IPS DF 4.7 (cell line): Measurements from ENCODE around the gene CEP170B.
"Not testable (repeated sequence)": the region's sequence is repeated elsewhere in the genome, so short reads cannot be mapped to it uniquely, and the experiment has no call there.

Experiments used
- DNase-seq: peaks from one replicate; pipeline ENCODE4 v3.0.0-alpha.2; 2013; ENCODE audit warnings: low spot score; ENCODE audit errors: extremely low read depth

The CEP170B gene

DNA sequence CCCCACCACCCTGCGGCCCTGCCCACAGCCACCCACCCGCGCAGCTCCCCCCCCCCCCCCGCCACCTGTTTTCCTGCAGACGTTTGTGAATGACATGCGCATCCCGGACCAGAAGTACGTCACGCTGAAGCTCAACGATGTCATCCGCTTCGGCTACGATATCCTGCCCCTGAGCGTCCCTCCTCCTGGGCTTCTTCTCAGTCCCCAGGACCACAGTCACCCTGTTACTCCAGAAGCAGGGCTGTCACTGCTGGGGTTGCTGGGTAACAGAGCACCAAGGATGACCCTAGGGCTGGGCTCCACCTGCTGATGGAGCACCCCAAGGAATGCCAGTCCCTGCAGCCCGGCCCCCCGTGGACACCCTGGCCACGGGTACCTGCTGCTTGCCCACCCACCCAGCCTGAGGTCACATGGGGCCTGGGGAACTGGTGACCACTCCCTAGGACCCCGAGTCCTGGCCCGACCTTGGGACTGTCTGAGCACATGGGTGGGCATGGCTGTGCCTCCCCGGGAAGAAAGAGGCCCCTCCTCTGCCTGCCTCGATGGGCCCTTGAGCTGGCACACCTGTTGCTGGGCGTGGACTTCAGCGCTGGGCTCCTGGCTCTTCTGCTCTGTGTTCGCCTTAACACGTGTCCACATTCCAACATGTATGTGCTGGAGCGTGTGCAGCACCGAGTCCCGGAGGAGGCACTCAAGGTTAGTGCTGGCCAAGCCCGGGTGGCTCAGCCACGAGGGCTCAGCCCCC, 12.9 kb downstream of the CEP170B start:
- DNase-seq, result no peak

DNA sequence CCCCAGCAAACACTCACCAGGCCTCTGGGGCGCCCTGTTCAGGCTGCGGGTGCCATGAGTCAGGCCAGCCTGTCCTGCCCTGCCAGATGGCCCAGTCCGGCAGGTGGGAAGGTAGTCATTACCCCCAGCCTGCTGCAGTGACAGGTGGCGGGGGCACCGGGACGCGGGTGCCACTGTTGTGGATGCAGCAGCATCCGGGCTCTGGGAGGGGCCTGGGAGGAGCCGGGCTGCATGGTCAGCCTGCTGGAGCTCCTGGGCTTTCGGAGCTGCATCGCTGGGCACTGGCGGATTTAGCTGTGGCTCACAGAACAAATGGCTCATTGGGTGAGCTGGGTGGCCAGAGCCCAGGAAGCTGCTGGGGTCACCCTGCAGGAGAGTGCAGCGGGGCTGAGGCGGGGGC, 13.5 kb downstream of the CEP170B start:
- no peak for DNase-seq

DNA sequence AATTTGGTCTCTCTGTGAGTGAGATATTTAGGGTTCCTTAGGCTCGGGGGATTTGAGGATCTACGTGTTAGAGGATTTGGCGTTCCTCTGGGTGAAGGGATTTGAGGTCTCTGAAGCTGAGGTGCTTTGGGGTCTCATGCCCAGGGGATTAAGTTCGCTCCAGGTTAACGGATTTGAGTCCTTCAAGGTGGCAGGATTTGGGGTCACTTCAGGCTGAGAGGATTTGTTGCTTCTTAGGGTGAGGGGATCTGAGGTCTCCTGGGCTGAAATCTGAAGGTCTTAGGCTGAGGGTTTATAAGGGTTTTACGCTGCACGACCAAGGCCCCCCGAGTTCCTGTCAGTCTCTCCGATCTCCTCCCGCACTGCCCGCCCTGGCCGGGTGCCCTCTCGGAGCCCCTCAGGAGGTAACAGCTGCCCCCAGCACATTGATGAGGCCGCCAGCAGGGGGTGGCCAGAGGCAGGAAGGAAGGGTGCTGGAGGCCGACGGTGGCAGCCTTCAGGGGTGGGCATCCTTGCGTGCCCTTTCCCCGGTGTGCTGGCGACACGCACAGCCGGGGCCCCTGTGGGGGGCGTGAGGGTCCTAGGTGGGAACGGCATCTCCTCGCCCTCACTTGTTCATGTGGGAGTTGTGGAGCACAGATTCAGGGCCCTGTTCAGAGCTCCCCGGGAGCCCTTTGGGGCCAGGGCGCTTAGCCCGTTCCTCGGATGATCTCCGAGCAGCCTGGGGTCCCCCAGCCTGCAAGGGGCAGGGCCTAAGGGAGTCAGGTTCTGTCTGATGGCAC, 14.3 kb downstream of the CEP170B start:
- DNase-seq, result no peak

DNA sequence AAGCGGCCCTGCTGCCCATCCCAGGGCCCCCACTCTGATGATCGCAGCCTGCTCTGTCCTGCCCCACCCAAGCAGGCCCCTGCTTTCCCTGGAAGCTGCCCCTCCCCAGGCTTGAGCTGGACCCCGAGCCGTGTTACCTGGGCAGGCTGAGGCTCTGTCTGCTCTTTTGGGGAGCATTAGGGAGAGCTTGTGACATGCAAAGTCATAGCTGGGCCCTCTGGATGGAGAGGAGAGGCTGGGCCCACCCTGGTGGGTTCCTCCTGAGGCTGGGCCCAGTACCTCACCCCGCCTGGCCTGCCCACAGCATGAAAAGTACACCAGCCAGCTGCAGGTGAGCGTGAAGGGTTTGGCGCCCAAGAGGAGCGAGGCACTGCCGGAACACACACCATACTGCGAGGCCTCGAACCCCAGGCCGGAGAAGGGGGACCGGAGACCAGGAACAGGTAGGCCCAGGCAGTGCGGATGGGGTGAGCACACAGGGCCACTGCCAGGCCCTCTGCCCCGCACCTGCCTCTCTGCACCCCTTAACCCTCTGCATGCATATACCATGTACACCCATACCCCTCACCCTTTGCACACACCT, 15.0 kb downstream of the CEP170B start:
- DNase-seq, result no peak

DNA sequence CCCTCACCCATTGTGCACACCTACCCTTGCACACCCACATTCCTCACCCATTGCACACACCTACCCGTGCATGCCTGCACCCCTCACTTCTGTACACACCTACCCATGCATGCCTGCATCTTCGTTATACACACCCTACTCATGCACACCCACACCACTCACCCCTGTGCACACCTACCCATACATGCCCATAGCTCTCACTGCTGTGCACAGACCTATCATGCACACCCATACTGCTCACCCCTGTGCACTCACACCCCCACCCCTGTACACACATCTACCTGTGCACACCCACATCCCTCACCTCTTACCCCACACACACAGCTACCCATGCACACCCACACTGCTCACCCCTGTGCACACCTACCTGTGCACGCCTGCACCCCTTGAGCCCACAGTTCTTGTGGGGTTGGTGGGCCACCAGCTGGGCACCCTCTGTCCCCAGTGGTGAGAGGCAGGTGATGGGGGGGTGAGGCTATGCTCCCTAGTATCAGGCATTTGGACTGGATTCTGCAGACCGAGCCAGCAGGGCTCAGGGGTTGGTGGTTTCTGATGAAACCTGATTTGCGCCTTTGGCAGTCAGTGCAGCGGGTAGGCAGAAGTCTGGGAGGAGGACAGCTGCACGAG, 15.6 kb downstream of the CEP170B start:
- DNase-seq, result no peak

DNA sequence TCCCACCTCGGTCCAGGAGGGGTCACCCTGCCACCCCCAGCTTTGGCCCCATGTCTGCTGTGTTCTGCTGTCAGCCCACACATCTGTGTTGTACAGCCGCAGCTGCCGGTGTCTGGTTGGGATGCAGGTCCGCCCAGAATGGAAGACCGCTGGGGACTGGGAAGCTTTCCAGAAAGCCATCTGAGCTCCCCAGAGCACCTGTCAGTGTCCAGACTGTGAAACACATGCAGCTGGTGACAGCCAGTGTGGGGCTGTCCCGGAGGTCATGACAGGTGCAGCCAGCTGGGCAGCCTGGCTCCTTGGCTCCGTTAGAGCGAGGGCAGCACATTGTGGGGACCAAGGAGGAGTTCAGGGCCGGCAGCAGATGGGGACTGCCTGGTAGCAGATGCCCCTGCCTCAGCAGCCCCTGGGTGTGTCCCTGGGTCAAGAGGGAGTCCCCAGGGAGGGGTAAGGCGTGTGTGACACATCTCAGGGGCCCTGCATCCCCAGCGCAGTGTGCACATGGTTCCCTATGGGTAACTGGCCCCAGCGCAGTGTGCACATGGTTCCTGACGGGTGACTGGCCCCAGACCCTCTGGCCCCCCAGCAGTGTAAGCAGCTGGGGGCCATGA, 16.4 kb downstream of the CEP170B start:
- no peak for DNase-seq

DNA sequence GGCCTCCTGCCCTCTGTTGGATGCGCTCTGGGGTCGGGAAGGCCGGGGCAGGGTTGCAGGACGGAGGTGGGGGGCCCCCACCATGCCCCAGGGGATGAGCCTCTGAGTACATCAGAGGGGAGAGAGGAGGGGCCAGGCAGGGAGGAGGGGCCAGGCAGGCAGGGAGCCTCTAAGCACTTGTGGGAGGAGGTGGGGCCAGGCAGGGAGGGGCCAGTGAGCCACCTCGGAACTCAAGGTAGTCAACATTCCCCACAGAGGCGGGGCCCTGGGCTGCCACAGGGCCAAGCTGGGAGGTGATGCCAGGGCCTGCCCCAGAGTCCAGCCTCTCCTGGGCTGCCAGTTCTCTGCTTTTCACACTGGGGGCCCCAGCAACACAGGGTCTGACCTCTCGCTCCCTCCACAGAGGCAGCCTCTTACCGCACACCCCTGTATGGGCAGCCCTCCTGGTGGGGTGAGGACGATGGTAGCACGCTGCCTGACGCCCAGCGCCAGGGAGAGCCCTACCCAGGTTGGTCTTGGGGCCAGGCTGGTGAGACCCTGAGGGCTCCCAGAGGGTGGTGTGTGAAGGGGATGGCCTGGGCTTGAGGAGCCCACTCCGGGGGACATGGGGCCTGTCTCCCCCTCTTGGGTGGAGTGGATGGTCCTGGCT, 17.4 kb downstream of the CEP170B start:
- DNase-seq, result no peak

DNA sequence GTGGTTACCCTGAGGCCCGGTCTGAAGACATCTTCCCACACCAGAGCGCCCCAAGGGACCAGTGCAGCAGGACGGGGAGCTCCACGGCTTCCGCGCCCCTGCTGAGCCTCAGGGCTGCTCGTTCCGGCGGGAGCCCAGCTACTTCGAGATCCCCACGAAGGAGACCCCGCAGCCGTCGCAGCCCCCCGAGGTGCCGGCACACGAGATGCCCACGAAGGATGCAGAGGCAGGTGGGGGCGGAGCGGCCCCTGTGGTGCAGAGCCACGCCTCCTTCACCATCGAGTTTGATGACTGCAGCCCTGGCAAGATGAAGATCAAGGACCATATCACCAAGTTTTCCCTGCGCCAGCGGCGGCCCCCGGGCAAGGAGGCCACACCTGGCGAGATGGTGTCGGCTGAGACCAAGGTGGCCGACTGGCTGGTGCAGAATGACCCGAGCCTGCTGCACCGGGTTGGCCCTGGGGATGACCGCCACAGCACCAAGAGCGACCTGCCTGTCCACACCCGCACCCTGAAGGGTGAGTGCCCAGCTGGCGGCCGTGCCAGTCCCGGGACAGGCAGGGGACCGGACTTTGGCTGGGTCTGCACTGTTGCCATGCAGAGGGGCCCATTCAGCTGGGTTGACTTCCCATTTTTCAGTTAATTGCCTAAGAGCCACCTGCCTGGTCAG, 18.1 kb downstream of the CEP170B start:
- no peak for DNase-seq

DNA sequence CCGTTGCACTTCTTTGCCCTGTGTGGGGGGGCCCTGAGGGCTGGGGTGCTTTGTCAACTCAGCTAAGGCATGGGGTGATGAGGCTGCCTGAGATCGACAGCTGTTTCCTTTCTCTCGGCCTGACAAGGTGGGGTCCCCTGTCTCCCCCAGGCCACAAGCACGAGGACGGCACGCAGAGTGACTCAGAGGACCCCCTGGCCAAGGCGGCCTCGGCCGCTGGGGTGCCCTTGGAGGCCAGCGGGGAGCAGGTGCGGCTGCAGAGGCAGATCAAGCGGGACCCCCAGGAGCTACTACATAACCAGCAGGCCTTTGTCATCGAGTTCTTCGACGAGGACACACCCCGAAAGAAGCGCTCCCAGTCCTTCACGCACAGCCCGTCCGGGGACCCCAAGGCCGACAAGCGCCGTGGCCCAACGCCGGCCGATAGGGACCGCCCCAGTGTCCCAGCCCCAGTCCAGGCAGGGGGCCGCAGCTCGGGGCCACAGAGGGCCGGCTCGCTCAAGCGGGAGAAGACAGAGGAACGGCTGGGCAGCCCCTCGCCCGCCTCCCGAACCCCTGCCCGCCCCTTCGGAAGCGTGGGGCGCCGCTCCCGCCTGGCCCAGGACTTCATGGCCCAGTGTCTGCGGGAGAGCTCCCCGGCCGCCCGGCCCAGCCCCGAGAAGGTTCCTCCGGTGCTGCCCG, 18.8 kb downstream of the CEP170B start:
- no peak for DNase-seq

DNA sequence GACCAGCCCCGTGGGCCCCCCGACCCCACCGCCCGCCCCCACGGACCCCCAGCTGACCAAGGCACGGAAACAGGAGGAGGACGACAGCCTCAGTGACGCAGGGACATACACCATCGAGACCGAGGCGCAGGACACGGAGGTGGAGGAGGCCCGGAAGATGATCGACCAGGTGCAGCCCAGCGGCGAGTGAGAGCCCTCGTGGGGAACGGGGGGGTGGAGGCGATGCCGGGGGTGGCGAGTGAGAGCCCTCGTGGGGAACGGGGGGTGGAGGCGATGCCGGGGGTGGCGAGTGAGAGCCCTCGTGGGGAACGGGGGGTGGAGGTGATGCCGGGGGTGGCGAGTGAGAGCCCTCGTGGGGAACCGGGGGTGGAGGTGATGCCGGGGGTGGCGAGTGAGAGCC, 19.3 kb downstream of the CEP170B start:
- not testable (repeated sequence) for DNase-seq

DNA sequence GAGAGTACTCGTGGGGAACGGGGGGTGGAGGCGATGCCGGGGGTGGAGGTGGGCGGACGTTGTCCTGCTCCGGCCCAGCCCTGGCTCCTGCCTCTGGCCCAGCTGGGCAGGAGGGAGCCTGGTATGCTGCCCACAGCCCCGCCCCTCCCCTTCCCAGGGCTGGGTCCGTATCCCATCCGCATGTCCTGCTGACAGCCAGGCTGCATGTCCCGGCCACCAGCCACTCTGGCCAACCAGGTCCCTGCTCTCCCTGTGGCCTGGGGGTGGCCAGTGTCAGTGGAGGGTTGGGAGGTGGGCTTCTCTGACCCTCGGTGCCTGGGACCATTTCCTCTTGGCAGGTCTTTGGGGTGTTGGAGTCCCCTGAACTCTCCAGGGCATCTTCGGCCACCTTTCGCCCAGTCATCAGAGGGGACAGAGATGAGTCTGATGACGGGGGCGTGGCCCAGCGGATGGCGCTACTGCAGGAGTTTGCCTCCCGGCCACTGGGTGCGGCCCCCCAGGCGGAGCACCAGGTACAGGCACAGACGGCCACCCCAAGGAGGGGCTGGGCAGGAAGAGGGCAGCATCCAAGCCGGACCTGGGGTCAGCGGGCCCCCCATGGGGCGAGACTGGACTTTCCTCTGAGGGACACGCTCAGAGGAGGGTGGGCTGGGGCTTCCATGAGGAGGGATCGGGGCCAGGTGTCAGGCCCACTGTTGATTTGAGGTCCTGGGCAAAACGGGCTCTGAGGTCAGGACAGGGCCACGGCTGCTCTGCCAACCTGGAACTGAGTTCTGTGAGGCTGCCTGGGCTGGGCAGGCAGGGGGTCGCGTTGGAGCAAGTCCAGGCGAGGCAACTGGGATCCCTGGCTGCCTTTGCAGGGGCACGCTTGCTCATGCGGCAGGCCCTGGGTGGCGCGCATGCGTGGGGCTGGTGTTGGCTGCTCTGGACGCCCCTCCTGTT, 20.2 kb downstream of the CEP170B start:
- no peak for DNase-seq

DNA sequence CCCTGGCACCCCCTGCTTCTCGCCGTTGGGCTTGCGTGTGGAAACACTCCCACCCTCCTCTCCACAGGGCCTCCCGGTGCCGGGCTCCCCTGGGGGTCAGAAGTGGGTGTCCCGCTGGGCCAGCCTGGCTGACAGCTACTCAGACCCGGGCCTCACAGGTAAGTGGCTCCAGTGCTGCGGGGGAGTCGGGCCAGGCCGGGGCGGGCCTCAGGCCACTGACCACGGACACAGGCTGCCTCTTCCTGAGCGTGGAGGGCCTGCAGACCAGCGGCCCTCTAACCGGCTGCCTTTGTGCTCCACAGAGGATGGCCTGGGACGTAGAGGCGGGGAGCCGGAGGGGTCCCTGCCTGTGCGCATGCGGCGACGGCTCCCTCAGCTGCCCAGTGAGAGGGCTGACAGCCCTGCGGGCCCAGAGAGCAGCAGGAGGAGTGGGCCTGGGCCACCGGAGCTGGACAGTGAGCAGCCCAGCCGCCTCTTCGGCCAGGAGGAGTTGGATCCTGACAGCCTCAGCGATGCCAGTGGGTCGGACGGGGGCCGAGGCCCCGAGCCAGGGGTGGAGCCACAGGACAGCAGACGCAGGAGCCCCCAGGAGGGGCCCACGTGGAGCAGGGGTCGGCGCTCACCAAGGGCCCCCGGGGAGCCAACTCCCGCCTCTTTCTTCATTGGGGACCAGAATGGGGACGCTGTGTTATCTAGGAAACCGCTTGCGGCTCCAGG, 21.1 kb downstream of the CEP170B start:
- DNase-seq, result no peak

DNA sequence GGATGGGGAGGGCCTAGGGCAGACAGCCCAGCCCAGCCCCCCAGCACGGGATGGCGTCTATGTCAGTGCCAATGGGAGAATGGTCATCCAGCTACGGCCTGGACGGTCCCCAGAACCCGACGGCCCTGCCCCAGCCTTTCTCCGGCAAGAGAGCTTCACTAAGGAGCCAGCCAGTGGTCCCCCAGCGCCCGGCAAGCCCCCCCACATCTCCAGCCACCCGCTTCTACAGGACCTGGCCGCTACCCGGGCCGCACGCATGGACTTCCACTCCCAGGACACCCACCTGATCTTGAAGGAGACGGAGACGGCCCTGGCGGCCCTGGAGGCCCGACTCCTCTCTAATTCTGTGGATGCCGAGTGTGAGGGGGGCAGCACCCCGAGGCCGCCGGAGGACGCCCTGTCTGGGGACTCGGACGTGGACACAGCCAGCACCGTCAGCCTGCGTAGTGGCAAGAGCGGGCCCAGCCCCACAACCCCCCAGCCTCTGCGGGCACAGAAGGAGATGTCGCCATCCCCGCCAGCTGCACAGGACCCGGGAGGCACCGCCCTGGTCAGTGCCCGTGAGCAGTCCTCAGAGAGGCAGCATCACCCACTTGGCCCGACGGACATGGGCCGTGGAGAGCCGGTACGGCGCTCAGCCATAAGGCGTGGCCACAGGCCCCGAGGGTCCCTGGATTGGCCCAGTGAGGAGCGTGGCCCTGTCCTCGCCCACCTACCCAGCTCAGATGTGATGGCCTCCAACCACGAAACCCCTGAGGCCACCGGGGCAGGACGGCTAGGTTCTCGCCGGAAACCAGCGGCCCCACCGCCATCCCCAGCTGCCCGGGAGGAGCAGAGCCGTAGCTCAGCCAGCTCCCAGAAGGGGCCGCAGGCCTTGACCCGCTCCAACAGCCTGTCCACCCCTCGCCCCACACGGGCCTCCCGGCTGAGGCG, 21.9 kb downstream of the CEP170B start:
- no peak for DNase-seq

DNA sequence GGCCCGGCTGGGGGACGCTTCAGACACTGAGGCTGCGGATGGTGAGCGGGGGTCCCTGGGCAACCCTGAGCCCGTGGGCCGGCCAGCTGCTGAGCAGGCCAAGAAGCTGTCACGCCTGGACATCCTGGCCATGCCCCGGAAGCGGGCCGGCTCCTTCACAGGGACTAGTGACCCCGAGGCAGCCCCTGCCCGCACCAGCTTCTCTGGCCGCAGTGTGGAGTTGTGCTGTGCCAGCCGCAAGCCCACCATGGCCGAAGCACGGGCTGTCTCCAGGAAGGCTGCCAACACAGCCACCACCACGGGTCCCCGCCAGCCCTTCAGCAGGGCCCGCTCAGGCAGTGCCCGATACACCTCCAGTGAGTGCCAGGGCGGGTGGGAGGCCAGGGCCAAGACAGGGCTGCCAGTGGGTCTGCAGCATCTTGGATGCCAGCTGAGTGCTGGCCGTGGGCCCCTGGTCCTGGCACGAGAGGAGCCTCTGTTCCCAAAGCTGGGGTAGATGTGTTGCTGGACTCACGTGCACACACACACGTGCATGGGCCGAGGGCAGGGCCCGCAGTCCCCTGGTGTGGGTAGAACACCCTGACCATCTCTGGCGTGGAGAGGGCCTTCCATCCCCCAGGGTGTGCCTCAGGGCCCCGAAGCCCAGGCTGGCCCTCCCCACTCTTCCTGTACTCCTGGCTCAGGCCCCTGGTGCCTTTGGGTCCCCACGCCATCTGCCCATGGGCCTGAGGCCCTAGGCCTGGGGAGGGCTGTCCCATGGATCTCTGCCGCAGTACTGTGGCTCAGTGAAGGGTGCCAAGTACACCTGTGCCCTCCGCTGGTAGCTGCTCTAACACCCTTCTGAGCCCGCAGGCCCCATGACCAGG, 22.8 kb downstream of the CEP170B start:
- no peak for DNase-seq

DNA sequence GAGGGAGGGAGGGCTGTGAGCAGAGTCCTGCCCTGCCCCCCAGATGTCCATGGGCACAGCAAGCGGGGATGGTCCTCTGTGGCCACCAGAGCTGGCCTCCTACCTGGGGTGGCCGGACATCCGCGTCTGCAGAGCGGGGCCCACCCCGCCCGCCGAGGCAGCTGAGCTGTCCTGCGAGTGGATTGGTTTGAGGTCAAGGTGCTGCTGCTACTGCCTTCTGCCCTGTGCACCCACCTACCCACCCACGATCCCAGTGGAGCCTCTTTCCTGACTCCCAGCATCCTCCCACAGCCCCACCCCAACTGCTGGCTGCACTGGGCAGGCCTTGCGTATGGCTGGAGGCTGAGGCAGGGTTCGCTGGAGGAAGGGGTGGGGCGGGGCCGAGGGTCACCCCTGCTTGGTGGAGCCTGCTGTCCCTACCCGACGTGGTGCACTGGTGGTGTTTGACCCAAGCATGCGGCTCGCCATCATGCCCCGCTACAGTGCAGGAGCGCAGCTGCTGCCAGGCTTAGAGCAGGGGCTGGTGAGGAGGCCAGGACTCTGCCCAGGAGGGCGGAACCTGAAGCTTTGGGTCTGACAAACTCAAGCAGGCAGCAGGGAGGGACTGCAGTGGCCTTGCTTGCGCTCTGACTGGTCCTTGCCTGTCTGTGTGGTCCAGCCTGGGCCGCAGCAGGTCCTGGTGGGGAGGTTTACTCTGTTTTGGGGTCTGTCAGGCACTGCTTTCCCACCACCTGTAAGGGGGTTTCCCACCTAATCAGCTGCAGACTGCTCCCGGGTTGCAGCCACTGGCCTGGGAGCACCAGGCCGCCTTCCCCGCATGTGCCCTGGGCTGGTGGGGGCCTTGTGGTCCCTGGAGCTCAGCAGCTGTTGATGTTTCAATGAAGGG, 23.7 kb downstream of the CEP170B start:
- DNase-seq, result no peak
